Measurements from ENCODE around the gene CELF5. TPM values are rescaled to one million over a fixed set of nuclear protein-coding genes. Genes with fewer than 3 reads are reported as not detected.
A peak's percentile ranks its signal among the peaks of the same experiment; 100 is the strongest.

Gene CELF5
- total RNA-seq, 1 experiment from 2014 or later, result 1.2 TPM

DNA sequence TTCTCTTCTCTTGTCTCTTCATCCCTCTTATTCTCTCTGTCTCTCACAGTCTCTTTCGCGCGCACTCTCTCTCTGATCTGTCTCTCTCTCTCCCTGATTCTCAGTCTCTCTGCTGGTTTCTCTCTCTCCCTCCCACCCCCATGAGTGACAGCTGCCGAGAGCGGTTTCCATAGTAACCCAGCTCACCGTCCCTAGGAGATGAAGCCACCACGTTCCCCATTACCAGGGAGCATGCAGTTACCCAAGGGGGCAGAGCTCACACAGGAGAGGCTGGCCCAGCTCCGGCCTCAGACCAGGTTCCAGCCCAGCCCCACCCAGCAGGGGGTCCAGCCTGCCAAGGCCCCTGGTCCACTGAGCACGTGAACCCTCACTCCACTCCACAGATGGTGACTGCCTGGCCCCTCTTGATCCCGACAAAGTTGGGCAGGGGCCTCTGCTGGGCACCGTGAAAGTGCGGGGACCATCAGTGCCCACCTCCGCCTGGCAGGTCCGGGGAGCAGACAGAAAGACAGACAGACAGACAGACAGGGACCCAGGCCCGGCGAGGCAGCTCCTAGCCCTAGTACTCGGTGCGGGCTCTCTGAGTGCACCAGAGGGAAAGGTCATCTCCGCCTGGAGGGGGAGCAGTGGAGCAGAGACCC is 50.6 kb downstream of the CELF5 start:
- ChIA-PET CTCF (interaction anchor here (0.6 to 1.1 kb wide), 4 partner anchors 10 to 184 kb away, joined by 3 to 5 read pairs (median 4); no protein-coding TSS in a partner anchor), POLR2A (interaction anchor here (0.6 kb wide), 1 partner anchor 710 kb away, joined by 4 read pairs; the partner anchor contains the start of gene EEF2)
- no peaks in the 10 kb centered on the region; the same call in 1 of the 2 replicates for H3K27me3 ChIP-seq (ENCODE audit: control insufficient read depth, insufficient read depth, low read length)
- no TSS peak for BruUV-seq (replicated peaks)
- intact Hi-C loops (cut with micrococcal nuclease; ENCODE audit: unreplicated experiment), result no loop called here
- H3K9me3 ChIP-seq (ENCODE audit: control insufficient read depth, insufficient read depth, low read depth, low read length), result no peaks in the 10 kb centered on the region; the same call in 1 of the 2 replicates
- H3K27ac ChIP-seq (ENCODE audit: low read length), result no peak overlapping the region
- no peaks in the 10 kb centered on the region for H3K36me3 ChIP-seq (ENCODE audit: control insufficient read depth, insufficient read depth, low read length)
- DNase-seq (ENCODE audit: low read depth, low spot score), result no peak
- peak; percentile 77 for ATAC-seq
- TF ChIP-seq, protein P1, sequence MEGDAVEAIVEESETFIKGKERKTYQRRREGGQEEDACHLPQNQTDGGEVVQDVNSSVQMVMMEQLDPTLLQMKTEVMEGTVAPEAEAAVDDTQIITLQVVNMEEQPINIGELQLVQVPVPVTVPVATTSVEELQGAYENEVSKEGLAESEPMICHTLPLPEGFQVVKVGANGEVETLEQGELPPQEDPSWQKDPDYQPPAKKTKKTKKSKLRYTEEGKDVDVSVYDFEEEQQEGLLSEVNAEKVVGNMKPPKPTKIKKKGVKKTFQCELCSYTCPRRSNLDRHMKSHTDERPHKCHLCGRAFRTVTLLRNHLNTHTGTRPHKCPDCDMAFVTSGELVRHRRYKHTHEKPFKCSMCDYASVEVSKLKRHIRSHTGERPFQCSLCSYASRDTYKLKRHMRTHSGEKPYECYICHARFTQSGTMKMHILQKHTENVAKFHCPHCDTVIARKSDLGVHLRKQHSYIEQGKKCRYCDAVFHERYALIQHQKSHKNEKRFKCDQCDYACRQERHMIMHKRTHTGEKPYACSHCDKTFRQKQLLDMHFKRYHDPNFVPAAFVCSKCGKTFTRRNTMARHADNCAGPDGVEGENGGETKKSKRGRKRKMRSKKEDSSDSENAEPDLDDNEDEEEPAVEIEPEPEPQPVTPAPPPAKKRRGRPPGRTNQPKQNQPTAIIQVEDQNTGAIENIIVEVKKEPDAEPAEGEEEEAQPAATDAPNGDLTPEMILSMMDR (IDR thresholded peaks at IDR 0.05), result no peak; the same call in 1 of the 2 replicates
- TF ChIP-seq REST (IDR thresholded peaks at IDR 0.05; ENCODE audit: insufficient read depth in 1 of 2, low read depth in 2 of 2, low read length in 1 of 2) (no peak), SIN3A (IDR thresholded peaks at IDR 0.05; ENCODE audit: borderline replicate concordance, insufficient read depth, low read depth, low read length) (no peak), TCF7L2 (IDR thresholded peaks at IDR 0.05; ENCODE audit: low read depth, low read length) (no peak), POLR2AphosphoS5 (IDR thresholded peaks at IDR 0.05; ENCODE audit: low read depth, low read length) (no peak)
- H3K4me3 ChIP-seq (ENCODE audit: low read depth in 2 of 2, low read length in 2 of 2), result peak overlapping the region; percentile 48 to 60
- in situ Hi-C loops (cut with HindIII; ENCODE audit: low pct_unique_long_range_greater_than_20kb, low sequenced_read_pairs), result no loop called here
- H3K4me1 ChIP-seq (ENCODE audit: control insufficient read depth, insufficient read depth, low read length), result peaks cover 3% of the 10 kb centered on the region; the same call in 1 of the 2 replicates

DNA sequence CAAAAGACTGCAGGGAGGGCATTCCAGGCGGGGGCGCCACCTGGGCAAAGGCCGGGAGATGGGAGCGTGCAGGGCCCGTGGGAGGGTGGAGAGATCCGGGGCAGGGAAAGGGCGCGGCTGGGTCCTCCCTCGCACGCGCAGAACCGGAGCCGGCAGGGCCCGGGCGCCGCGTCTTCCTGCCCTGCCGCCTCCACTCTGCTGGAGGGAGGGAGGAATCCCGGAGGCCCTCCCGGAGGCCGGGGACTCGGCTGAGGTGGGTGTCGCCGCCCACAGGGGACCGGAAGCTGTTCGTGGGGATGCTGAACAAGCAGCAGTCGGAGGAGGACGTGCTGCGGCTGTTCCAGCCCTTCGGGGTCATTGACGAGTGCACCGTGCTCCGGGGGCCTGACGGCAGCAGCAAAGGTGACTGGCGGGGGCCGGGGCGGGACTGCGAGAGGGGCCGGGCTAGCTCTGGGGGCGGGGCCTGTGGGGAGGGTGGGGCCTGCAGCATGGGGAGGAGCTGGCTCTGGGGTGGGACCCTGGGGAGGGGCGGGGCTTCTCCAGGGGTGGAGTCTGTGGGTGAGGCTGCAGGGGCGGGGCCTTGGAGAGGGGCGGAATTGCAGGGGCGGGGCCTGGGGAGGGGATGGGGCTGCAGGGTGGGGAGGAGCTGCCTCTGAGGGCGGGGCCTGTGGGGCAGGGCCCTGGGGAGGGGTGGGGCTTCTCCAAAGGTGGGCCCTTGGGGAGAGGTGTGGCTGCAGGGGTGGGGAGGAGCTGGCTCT is 51.3 kb downstream of the CELF5 start:
- Histone ChIP-seq H3K9me3 (ENCODE audit: control insufficient read depth, insufficient read depth, low read depth, low read length) (no peaks in the 10 kb centered on the region; the same call in 1 of the 2 replicates), H3K27ac (ENCODE audit: low read length) (no peak overlapping the region), H3K36me3 (ENCODE audit: control insufficient read depth, insufficient read depth, low read length) (no peaks in the 10 kb centered on the region), H3K4me1 (ENCODE audit: control insufficient read depth, insufficient read depth, low read length) (peaks cover 3% of the 10 kb centered on the region; the same call in 1 of the 2 replicates), H3K27me3 (ENCODE audit: control insufficient read depth, insufficient read depth, low read length) (no peaks in the 10 kb centered on the region), H3K4me3 (ENCODE audit: low read depth in 2 of 2, low read length in 2 of 2) (peak overlapping the region; percentile 48 to 60)
- intact Hi-C loops (cut with micrococcal nuclease; ENCODE audit: unreplicated experiment) (no loop called here), in situ Hi-C loops (cut with HindIII; ENCODE audit: low pct_unique_long_range_greater_than_20kb, low sequenced_read_pairs) (no loop called here)
- TF ChIP-seq, protein P1 (IDR thresholded peaks at IDR 0.05), result peak; percentile 91; the same call in 1 of the 2 replicates
- TF ChIP-seq REST (IDR thresholded peaks at IDR 0.05; ENCODE audit: insufficient read depth in 1 of 2, low read depth in 2 of 2, low read length in 1 of 2), result no peak
- no peak for TF ChIP-seq SIN3A (IDR thresholded peaks at IDR 0.05; ENCODE audit: borderline replicate concordance, insufficient read depth, low read depth, low read length)
- no TSS peak for BruUV-seq (replicated peaks)
- ChIA-PET POLR2A (interaction anchor here (0.6 kb wide), 1 partner anchor 709 kb away, joined by 4 read pairs; the partner anchor contains the start of gene EEF2), CTCF (interaction anchor here (0.5 to 1.1 kb wide), 9 partner anchors 11 to 731 kb away, joined by 3 to 7 read pairs (median 3); no protein-coding TSS in a partner anchor)
- DNase-seq (ENCODE audit: low read depth, low spot score) (no peak), ATAC-seq (peak; percentile 82)
